K562 (cell line): ENCODE measurements around the gene ADAD1. TPM values are rescaled to one million over a fixed set of nuclear protein-coding genes. Genes with fewer than 3 reads are reported as not detected.

ENCODE experiments used
- ATF1 ChIP-seq, 2 experiments: fragments of 450-650 bp in 1 of 2; IDR thresholded peaks; 2 replicates each; pipeline ENCODE4 v1.6.1; 2016; ENCODE audit warnings: missing compliant biosample characterization in 1 of 2, missing genetic modification characterization in 1 of 2
- ATF3 ChIP-seq, 2 experiments: fragments of 450-650 bp in 1 of 2; sonication (generic) in 1 of 2; formaldehyde crosslinking in 1 of 2; IDR thresholded peaks in 1 of 2; conservative IDR thresholded peaks in 1 of 2; 2 replicates each; pipeline versions ENCODE4 v1.6.1 to v1.8.1; 2016 to 2023; ENCODE audit warnings: mild to moderate bottlenecking in 2 of 2, moderate library complexity in 2 of 2, inconsistent platforms in 1 of 2, missing genetic modification reagents in 1 of 2
- BACH1 ChIP-seq: fragments of 200-800 bp; sonication (Bioruptor generic); IDR thresholded peaks from 2 replicates; pipeline ENCODE4 v1.6.1; 2016; ENCODE audit warnings: missing genetic modification characterization, missing compliant biosample characterization
- MNT ChIP-seq, 2 experiments: fragments of 450-650 bp; conservative IDR thresholded peaks; 2 replicates each; pipeline ENCODE4 v1.6.1; 2017; ENCODE audit warnings: mild to moderate bottlenecking in 2 of 2, moderate library complexity in 2 of 2
- RHOXF2B ChIP-seq: fragments of 250-450 bp; sonication (Bioruptor Pico); conservative IDR thresholded peaks from 2 replicates; pipeline ENCODE4 v1.5.1; 2021
- TCF7 ChIP-seq: sonication (generic); IDR thresholded peaks from 2 replicates; pipeline ENCODE4 v1.6.1; 2016; ENCODE audit warnings: antibody characterized with exemption, borderline replicate concordance
- ZNF318 ChIP-seq, 2 experiments: fragments of 450-650 bp; IDR thresholded peaks; 2 replicates each; pipeline ENCODE4 v1.6.1; 2016; ENCODE audit warnings: mild to moderate bottlenecking in 2 of 2, borderline replicate concordance in 1 of 2, low read depth in 1 of 2, moderate library complexity in 1 of 2
- polyA plus RNA-seq, 8 experiments: library from polyadenylated mRNA; depleted of rRNA in 4 of 8; stranded (reverse) in 5 of 8; unstranded in 3 of 8; fragments of >200 nt; fragmentation: Nextera tagmentation in 2 of 8; fragmentation: Illumina TruSeq in 1 of 8; extraction: Ambion mirVana in 2 of 8; extraction: Trizol in 1 of 8; gene quantifications; 2 replicates each; pipeline versions ENCODE4 v1.2.1 to v1.2.3, GENCODE V29; 2011 to 2014; ENCODE audit warnings: inconsistent platforms in 1 of 8, missing spikeins in 1 of 8
- total RNA-seq, 7 experiments: library from RNA; depleted of rRNA in 6 of 7; stranded (reverse); fragments of >200 nt in 6 of 7; fragmentation: Illumina TruSeq in 2 of 7; extraction: Trizol in 2 of 7; gene quantifications; 2 replicates each; pipeline versions ENCODE4 v1.2.1 to v1.2.3, GENCODE V29; 2011 to 2021; ENCODE audit warnings: low replicate concordance in 1 of 7
- TF ChIP-seq, protein P1 (sequence below): fragments of 450-650 bp; IDR thresholded peaks from 2 replicates; pipeline ENCODE4 v1.6.1; 2017; ENCODE audit warnings: antibody characterized with exemption, mild to moderate bottlenecking
- TF ChIP-seq, protein P2 (sequence below): fragments of 250-450 bp; sonication (Bioruptor Pico); IDR thresholded peaks from 2 replicates; pipeline ENCODE4 v1.8.0; 2022; ENCODE audit warnings: moderate library complexity, mild to moderate bottlenecking, inconsistent platforms

Gene ADAD1
- total and polyA plus RNA-seq, 9 of the 15 experiments (the other 6 are each of a cell fraction or from before 2014, with no cell fraction given), result not detected

GRCh38 chr4:122412547-122412946 lies 33.7 kb downstream of the ADAD1 start (continued):
- TF ChIP-seq RHOXF2B (CRISPR knock-in tag) (no peak), BACH1 (tag) (peak; percentile 77), TCF7 (no peak), ZNF318 (IDR thresholded peaks at IDR 0.05; ENCODE audit: borderline replicate concordance in 1 of 2, low read depth in 1 of 2) (no peak), ATF3 (IDR thresholded peaks at IDR 0.05) (peak; percentile 50; the same call in 1 of the 2 replicates), ATF3 (CRISPR knock-in tag; conservative IDR thresholded peaks at IDR 0.05) (no peak), MNT (conservative IDR thresholded peaks at IDR 0.05) (peak in 1 of 2 experiments; percentile 8; a peak in 1 of 4 replicates), ATF1 (CRISPR knock-in tag; IDR thresholded peaks at IDR 0.05) (no peak), ATF1 (tag; IDR thresholded peaks at IDR 0.05) (no peak)
- TF ChIP-seq, protein P1, sequence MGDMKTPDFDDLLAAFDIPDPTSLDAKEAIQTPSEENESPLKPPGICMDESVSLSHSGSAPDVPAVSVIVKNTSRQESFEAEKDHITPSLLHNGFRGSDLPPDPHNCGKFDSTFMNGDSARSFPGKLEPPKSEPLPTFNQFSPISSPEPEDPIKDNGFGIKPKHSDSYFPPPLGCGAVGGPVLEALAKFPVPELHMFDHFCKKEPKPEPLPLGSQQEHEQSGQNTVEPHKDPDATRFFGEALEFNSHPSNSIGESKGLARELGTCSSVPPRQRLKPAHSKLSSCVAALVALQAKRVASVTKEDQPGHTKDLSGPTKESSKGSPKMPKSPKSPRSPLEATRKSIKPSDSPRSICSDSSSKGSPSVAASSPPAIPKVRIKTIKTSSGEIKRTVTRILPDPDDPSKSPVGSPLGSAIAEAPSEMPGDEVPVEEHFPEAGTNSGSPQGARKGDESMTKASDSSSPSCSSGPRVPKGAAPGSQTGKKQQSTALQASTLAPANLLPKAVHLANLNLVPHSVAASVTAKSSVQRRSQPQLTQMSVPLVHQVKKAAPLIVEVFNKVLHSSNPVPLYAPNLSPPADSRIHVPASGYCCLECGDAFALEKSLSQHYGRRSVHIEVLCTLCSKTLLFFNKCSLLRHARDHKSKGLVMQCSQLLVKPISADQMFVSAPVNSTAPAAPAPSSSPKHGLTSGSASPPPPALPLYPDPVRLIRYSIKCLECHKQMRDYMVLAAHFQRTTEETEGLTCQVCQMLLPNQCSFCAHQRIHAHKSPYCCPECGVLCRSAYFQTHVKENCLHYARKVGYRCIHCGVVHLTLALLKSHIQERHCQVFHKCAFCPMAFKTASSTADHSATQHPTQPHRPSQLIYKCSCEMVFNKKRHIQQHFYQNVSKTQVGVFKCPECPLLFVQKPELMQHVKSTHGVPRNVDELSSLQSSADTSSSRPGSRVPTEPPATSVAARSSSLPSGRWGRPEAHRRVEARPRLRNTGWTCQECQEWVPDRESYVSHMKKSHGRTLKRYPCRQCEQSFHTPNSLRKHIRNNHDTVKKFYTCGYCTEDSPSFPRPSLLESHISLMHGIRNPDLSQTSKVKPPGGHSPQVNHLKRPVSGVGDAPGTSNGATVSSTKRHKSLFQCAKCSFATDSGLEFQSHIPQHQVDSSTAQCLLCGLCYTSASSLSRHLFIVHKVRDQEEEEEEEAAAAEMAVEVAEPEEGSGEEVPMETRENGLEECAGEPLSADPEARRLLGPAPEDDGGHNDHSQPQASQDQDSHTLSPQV, result peak; percentile 50; the same call in 1 of the 2 replicates
- TF ChIP-seq, protein P2, sequence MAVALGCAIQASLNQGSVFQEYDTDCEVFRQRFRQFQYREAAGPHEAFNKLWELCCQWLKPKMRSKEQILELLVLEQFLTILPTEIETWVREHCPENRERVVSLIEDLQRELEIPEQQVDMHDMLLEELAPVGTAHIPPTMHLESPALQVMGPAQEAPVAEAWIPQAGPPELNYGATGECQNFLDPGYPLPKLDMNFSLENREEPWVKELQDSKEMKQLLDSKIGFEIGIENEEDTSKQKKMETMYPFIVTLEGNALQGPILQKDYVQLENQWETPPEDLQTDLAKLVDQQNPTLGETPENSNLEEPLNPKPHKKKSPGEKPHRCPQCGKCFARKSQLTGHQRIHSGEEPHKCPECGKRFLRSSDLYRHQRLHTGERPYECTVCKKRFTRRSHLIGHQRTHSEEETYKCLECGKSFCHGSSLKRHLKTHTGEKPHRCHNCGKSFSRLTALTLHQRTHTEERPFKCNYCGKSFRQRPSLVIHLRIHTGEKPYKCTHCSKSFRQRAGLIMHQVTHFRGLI (CRISPR knock-in tag), result no peak
